K562 (cell line): ENCODE measurements around the gene SDHC.
A peak's percentile ranks its signal among the peaks of the same experiment; 100 is the strongest.

Experiments used
- EZH2 ChIP-seq: IDR thresholded peaks from 2 replicates; pipeline ENCODE4 v1.6.1; 2012; ENCODE audit warnings: low read depth, mild to moderate bottlenecking, inconsistent platforms, low read length, borderline replicate concordance
- FOXK2 ChIP-seq, 2 experiments: fragments of 450-650 bp; IDR thresholded peaks in 1 of 2; conservative IDR thresholded peaks in 1 of 2; 2 replicates each; pipeline ENCODE4 v1.6.1; 2016; ENCODE audit warnings: low read depth in 2 of 2, mild to moderate bottlenecking in 1 of 2
- HIVEP1 ChIP-seq: fragments of 250-450 bp; sonication (Bioruptor Pico); IDR thresholded peaks from 2 replicates; pipeline ENCODE4 v1.4.0; 2020; ENCODE audit warnings: mild to moderate bottlenecking
- POLR2AphosphoS5 ChIP-seq: IDR thresholded peaks from 2 replicates; pipeline ENCODE4 v1.6.1; 2011; ENCODE audit warnings: mild to moderate bottlenecking, low read depth, low read length, moderate library complexity; ENCODE audit not compliant: control insufficient read depth, insufficient read depth
- ZSCAN32 ChIP-seq: fragments of 450-650 bp; formaldehyde crosslinking; IDR thresholded peaks from 2 replicates; pipeline ENCODE4 v1.4.0; 2020; ENCODE audit warnings: mild to moderate bottlenecking, moderate library complexity
- TF ChIP-seq, protein P1 (sequence below): sonication (generic); formaldehyde crosslinking; IDR thresholded peaks from 2 replicates; pipeline ENCODE4 v1.9.0; 2022; ENCODE audit warnings: mild to moderate bottlenecking, missing genetic modification reagents
- TF ChIP-seq, protein P2 (sequence below), 2 experiments: fragments of 450-650 bp in 1 of 2; sonication (generic) in 1 of 2; formaldehyde crosslinking in 1 of 2; IDR thresholded peaks in 1 of 2; conservative IDR thresholded peaks in 1 of 2; 2 replicates each; pipeline versions ENCODE4 v1.6.1 to v1.8.1; 2016 to 2023; ENCODE audit warnings: mild to moderate bottlenecking in 2 of 2, moderate library complexity in 2 of 2, inconsistent platforms in 1 of 2, missing genetic modification reagents in 1 of 2

GRCh38 chr1:161367684-161368400 is 53.7 kb downstream of the SDHC start, which contains the start of gene CFAP126:
- TF ChIP-seq FOXK2 (conservative IDR thresholded peaks at IDR 0.05 in 1 of 2, IDR thresholded peaks at IDR 0.05 in 1 of 2; ENCODE audit: low read depth in 2 of 2) (peak in 1 of 2 experiments; percentile 37; a peak in 1 of 4 replicates), EZH2 (no peak), HIVEP1 (CRISPR knock-in tag) (no peak), ZSCAN32 (CRISPR knock-in tag) (no peak), POLR2AphosphoS5 (no peak)
- TF ChIP-seq, protein P1, sequence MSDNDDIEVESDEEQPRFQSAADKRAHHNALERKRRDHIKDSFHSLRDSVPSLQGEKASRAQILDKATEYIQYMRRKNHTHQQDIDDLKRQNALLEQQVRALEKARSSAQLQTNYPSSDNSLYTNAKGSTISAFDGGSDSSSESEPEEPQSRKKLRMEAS (CRISPR knock-in tag) = no peak
- TF ChIP-seq, protein P2, sequence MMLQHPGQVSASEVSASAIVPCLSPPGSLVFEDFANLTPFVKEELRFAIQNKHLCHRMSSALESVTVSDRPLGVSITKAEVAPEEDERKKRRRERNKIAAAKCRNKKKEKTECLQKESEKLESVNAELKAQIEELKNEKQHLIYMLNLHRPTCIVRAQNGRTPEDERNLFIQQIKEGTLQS (IDR thresholded peaks at IDR 0.05) = no peak
- TF ChIP-seq, protein P2 (CRISPR knock-in tag; conservative IDR thresholded peaks at IDR 0.05) = no peak
